Heart left ventricle (tissue), 16 donors: ENCODE results near the gene EGLN3. TPM values are rescaled to one million over a fixed set of nuclear protein-coding genes. Genes with fewer than 3 reads are reported as not detected.

ENCODE experiments used
- ATAC-seq, 4 donors: fragments of 200-7000 bp; cut with Tn5 transposase; one replicate each; pipeline ENCODE4 v1.9.1; 2020 to 2022; ENCODE audit warnings: moderate library complexity in 4 of 4, mild to moderate bottlenecking in 3 of 4, moderate number of reproducible peaks in 1 of 4
- DNase-seq, 5 donors: peaks; one replicate each; pipeline ENCODE4 v3.0.0-alpha.2; 2020
- H3K27ac ChIP-seq, 12 donors: fragments of 200-600 bp; sonication (generic) in 4 of 12; one replicate each; pipeline versions ENCODE4 v1.5.0 to v1.8.0; 2016 to 2022; ENCODE audit warnings: mild to moderate bottlenecking in 2 of 12
- H3K27me3 ChIP-seq, 9 donors: fragments of 200-600 bp; sonication (generic) in 2 of 9; one replicate each; pipeline versions ENCODE4 v1.5.1 to v1.8.0; 2016 to 2022; ENCODE audit warnings: mild to moderate bottlenecking in 3 of 9
- H3K36me3 ChIP-seq, 9 donors: fragments of 200-600 bp; sonication (generic) in 2 of 9; one replicate each; pipeline versions ENCODE4 v1.5.0 to v1.8.0; 2018 to 2022; ENCODE audit warnings: mild to moderate bottlenecking in 2 of 9
- H3K4me1 ChIP-seq, 12 donors: fragments of 200-600 bp; sonication (generic) in 4 of 12; one replicate each; pipeline versions ENCODE4 v1.5.0 to v1.8.0; 2016 to 2022; ENCODE audit warnings: mild to moderate bottlenecking in 3 of 12
- H3K4me3 ChIP-seq, 12 donors: fragments of 200-600 bp; sonication (generic) in 4 of 12; one replicate each; pipeline versions ENCODE4 v1.5.0 to v1.8.0; 2017 to 2022; ENCODE audit warnings: mild to moderate bottlenecking in 9 of 12, moderate library complexity in 4 of 12
- H3K9me3 ChIP-seq, 12 donors: fragments of 200-600 bp; sonication (generic) in 4 of 12; one replicate each; pipeline versions ENCODE4 v1.5.0 to v1.8.0; 2016 to 2022; ENCODE audit warnings: mild to moderate bottlenecking in 1 of 12
- POLR2A ChIP-seq, 2 donors: fragments of 450-650 bp; IDR thresholded peaks; one replicate each; pipeline ENCODE4 v1.6.1; 2017; ENCODE audit warnings: antibody characterized with exemption in 2 of 2, mild to moderate bottlenecking in 2 of 2, moderate library complexity in 2 of 2
- WGBS, 4 donors: extraction: QIAGEN DNeasy Blood & Tissue Kit in 2 of 4; methylation state at CpG; one replicate each; pipeline versions ENCODE4 v1.1.5 to v1.1.7; 2013 to 2018; 5-methylcytosine and 5-hydroxymethylcytosine counted together
- intact Hi-C, 10 donors: fragments of 100-400 bp; cut with DNase I; formaldehyde crosslinking; loops; one replicate each; pipeline versions ENCODE4 v1.11.1 to v1.14.2; 2022
- polyA plus RNA-seq, 2 donors: library from polyadenylated mRNA; stranded (reverse); fragments of 200-250 nt; gene quantifications; one replicate each; pipeline ENCODE4 v1.2.3, GENCODE V29; 2013
- total RNA-seq, 9 donors: library from RNA; depleted of rRNA in 2 of 9; stranded (reverse); fragments of >200 nt in 2 of 9; fragmentation: NEBNext Ultra II Directional in 3 of 9; extraction: Animal tissue kit (Norgen Biotek cat#: 25700) in 3 of 9; gene quantifications; one replicate each; pipeline versions ENCODE4 v1.1.0 to v1.2.4, GENCODE V29; 2016 to 2023
- TF ChIP-seq, protein P1 (sequence below), 12 donors: fragments of 200-600 bp; sonication (generic) in 4 of 12; IDR thresholded peaks; one replicate each; pipeline versions ENCODE4 v1.5.0 to v1.8.0; 2018 to 2022; ENCODE audit warnings: antibody characterized with exemption in 12 of 12, mild to moderate bottlenecking in 5 of 12
- donor health status: ischemic (EF 13 %, LVEDD 7.1; RV severe dilation, severe dysfunction).
- donor health status: healthy with polysubstance abuse.
- donor health status: DM: no; HTN: yes; CAD: no.
- donor health status: DM: no; HTN: no; CAD: no.
- donor health status: ischemic (EF 25% LVEDD 6.9; RV normal size, moderate dysfunction).
- donor health status: ischemic (EF 25% LVEDD 5.7; RV mildly dilated, moderate dysfunction).
- donor health status: healthy.
- donor health status: DM: yes; HTN: yes; CAD: no.
- donor health status: ischemic (EF 35%, LVEDD 5.7; RV mildly dilated, moderate dysfunction).
- donor health status: nonischemic (EF 11% LVEDD 7.7; RV severe dilation, severe dysfunction).
- donor health status: DM: yes; HTN: yes; CAD: no.
- donor health status: PGD.
- donor health status: ischemic (EF 29% LVEDD 5.4; RV normal size, mild dysfunction).
- donor health status: nonischemic (EF 23%, LVEDD 6.1; RV moderate dilation, normal function).

EGLN3 gene
- total and polyA plus RNA-seq, 11 donors, result 46.5 to 308 (median 138) TPM

DNA sequence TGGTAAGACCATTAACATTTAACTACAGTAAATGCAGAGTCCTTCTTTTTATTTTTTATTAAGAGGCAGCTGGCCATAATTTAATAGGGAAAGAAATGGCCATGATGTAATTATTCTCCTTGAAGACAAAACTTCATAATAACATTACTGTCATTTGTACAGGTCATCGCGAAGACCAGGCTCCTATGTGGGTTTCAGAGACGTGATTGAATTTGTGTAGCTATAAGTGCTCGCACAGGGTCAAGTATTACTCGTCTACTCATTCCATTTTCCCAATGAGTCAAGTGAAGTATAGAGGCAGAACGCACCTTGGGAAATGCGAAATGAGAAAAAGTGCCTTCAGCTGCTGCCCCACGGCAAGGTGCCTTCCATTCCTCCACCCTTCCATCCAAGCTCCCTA lies 40.4 kb downstream of the EGLN3 start:
- TF ChIP-seq, protein P1, sequence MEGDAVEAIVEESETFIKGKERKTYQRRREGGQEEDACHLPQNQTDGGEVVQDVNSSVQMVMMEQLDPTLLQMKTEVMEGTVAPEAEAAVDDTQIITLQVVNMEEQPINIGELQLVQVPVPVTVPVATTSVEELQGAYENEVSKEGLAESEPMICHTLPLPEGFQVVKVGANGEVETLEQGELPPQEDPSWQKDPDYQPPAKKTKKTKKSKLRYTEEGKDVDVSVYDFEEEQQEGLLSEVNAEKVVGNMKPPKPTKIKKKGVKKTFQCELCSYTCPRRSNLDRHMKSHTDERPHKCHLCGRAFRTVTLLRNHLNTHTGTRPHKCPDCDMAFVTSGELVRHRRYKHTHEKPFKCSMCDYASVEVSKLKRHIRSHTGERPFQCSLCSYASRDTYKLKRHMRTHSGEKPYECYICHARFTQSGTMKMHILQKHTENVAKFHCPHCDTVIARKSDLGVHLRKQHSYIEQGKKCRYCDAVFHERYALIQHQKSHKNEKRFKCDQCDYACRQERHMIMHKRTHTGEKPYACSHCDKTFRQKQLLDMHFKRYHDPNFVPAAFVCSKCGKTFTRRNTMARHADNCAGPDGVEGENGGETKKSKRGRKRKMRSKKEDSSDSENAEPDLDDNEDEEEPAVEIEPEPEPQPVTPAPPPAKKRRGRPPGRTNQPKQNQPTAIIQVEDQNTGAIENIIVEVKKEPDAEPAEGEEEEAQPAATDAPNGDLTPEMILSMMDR (IDR thresholded peaks at IDR 0.05), result no peak
- TF ChIP-seq POLR2A (IDR thresholded peaks at IDR 0.05), result no peak
- H3K9me3 ChIP-seq, result no peaks in the 10 kb centered on the region
- no peaks in the 10 kb centered on the region for H3K36me3 ChIP-seq
- no peak for ATAC-seq
- no peak overlapping the region for H3K4me3 ChIP-seq
- intact Hi-C loops, result no loop called here
- H3K4me1 ChIP-seq, result peaks cover 0 to 9% (median 0%) of the 10 kb centered on the region in 12 donors
- 94 to 97% (median 96%) methylated on average over 8 of the region's 8 CpGs for WGBS, 4 donors
- H3K27me3 ChIP-seq, result no peaks in the 10 kb centered on the region
- H3K27ac ChIP-seq, result no peak overlapping the region
- DNase-seq, result no peak

DNA sequence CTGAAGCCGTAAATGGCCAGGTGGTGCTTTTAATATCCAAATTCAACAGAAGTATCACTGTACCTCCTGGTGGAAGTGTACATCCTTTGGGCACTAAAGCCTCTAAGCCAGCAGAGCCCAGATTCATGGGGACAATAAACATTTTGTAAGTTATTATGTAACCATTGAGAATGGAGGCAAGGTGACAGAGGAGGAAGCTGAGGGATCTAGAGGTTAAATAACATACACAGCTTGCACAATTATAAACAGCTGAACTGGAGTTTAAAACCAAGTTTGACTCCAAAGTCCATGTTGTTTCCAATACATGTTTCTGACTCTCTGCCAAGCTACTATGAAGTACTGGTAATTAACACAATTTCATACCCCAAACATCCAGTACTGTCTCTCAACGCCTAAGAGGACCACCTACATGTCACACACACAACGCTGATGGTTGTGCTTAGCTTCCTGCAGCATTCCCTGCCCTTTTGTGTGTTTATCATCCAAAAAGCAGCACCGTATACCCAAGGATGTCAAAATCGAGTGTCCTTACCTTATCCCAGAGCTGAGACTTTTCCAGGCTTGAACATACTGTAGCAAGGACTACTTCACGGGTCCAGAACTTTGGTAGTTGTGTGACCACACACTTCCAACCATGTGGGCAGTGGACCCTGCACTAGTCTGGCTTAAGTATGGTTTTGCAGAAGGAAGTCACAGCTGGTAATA lies 41.3 kb downstream of the EGLN3 start:
- intact Hi-C loops, result no loop called here
- no peak for TF ChIP-seq POLR2A (IDR thresholded peaks at IDR 0.05)
- TF ChIP-seq, protein P1 (IDR thresholded peaks at IDR 0.05), result no peak
- 93 to 99% (median 94%) methylated on average over 6 of the region's 6 CpGs for WGBS, 4 donors

DNA sequence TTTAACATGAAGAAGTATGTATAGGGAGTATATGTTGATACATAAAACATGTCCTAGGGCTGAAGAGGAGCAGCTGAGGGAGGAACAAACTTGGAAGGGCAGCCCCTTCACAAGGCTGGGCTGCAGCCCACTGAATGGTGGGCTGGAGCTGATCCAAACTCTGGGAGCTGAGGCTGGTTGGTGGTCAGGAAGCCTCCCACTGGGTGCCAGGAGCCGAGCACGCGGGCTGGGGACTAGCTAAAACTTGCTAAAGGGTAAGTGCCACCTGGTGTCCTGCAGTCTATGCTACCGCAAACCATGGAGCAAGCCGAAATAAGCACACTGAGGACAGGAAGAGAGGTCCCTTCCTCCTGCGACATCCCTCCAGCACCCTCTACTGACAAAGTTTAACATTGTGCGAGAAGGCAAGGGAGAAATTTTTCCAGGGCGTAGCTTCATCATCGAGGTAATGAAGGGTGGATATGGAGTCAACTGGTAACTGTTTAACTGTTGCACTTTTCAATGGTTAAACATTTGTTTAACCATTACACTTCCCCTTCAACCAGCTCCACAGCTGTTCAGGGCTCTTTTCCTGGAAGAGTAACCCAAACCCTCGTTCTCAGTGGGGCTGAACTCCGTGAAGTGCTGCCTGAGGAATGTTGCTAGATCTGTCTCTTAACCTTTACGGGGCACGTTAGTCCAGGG lies 42.2 kb downstream of the EGLN3 start:
- no peak overlapping the region for H3K27ac ChIP-seq
- intact Hi-C loops, result no loop called here
- H3K4me3 ChIP-seq, result no peak overlapping the region
- H3K36me3 ChIP-seq, result no peaks in the 10 kb centered on the region
- H3K27me3 ChIP-seq, result no peaks in the 10 kb centered on the region
- H3K4me1 ChIP-seq, result no peaks in the 10 kb centered on the region
- no peak for TF ChIP-seq POLR2A (IDR thresholded peaks at IDR 0.05)
- TF ChIP-seq, protein P1 (IDR thresholded peaks at IDR 0.05), result no peak
- 94 to 99% (median 96%) methylated on average over 13 of the region's 13 CpGs for WGBS, 4 donors
- ATAC-seq (no peak), DNase-seq (no peak)
- no peaks in the 10 kb centered on the region for H3K9me3 ChIP-seq

More for the DNA sequence above, 41.3 kb downstream of the EGLN3 start:
- DNase-seq, result no peak
- H3K27me3 ChIP-seq, result no peaks in the 10 kb centered on the region
- H3K36me3 ChIP-seq, result no peaks in the 10 kb centered on the region
- no peak overlapping the region for H3K4me3 ChIP-seq
- H3K9me3 ChIP-seq, result no peaks in the 10 kb centered on the region
- no peak overlapping the region for H3K27ac ChIP-seq
- no peaks in the 10 kb centered on the region for H3K4me1 ChIP-seq
- no peak for ATAC-seq

DNA sequence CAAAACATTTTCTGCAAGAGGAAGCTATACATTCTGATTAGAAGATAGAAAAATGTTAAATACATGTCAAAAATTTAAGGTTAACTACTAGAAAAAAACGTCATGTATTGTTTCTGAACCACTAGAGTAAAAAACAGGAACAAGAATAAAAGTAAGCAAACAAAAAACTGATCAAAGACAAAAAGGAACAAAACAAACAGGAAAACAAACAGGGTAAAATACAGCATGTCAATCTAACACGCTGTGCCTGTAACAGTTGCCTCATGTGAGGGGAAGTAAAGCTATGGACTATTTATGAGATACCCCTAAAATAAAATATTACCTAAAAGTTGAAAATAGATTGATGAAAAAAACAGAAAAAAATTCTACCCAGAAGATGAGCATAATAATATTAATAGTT lies 43.9 kb downstream of the EGLN3 start:
- H3K27me3 ChIP-seq, result no peaks in the 10 kb centered on the region
- H3K36me3 ChIP-seq, result no peaks in the 10 kb centered on the region
- no peak for DNase-seq
- no peak overlapping the region for H3K27ac ChIP-seq
- no peak for ATAC-seq
- no peaks in the 10 kb centered on the region for H3K9me3 ChIP-seq
- WGBS, 4 donors, result 74 to 85% (median 76%) methylated on average over 2 of the region's 2 CpGs
- TF ChIP-seq, protein P1 (IDR thresholded peaks at IDR 0.05), result no peak
- no peak for TF ChIP-seq POLR2A (IDR thresholded peaks at IDR 0.05)
- no peak overlapping the region for H3K4me3 ChIP-seq
- no peaks in the 10 kb centered on the region for H3K4me1 ChIP-seq
- intact Hi-C loops, result no loop called here
